MCF 10A (cell line): ENCODE measurements around the gene ANP32A. TPM values are rescaled to one million over a fixed set of nuclear protein-coding genes. Genes with fewer than 3 reads are reported as not detected.
A peak's percentile ranks its signal among the peaks of the same experiment; 100 is the strongest.

Experiments used
- BruUV-seq: library from RNA; stranded (reverse); fragments of 400-500 nt; replicated peaks from 2 replicates; lab custom pipeline; 2021; lab: Mats Ljungman, UMichigan
- CTCF ChIA-PET: fragments of 300-600 bp; sonication (Branson Sonifier 250); formaldehyde crosslinking; extraction: SDS; loops from one replicate; lab custom pipeline; 2021; ENCODE audit warnings: antibody characterized with exemption, inconsistent platforms; lab: Yijun Ruan, JAX
- POLR2A ChIA-PET: fragments of 300-600, 350-650 bp; sonication (Branson Sonifier 250); formaldehyde crosslinking; extraction: SDS; loops from one replicate; lab custom pipeline; 2020; ENCODE audit warnings: antibody characterized with exemption, inconsistent platforms; lab: Yijun Ruan, JAX
- DNase-seq: peaks from one replicate; pipeline ENCODE4 v3.0.0-alpha.2; 2018; ENCODE audit not compliant: unreplicated experiment
- H3K27ac Mint-ChIP-seq: one replicate; pipeline ENCODE4 v1.8.0; 2022; ENCODE audit warnings: mild to moderate bottlenecking, low read depth, mixed read lengths; ENCODE audit not compliant: unreplicated experiment
- H3K27me3 Mint-ChIP-seq: one replicate; pipeline ENCODE4 v1.8.0; 2022; ENCODE audit warnings: mixed read lengths; ENCODE audit not compliant: insufficient read depth, unreplicated experiment
- H3K36me3 Mint-ChIP-seq: one replicate; pipeline ENCODE4 v1.8.0; 2022; ENCODE audit warnings: mild to moderate bottlenecking, moderate library complexity, mixed read lengths; ENCODE audit not compliant: insufficient read depth, unreplicated experiment
- H3K4me1 Mint-ChIP-seq: one replicate; pipeline ENCODE4 v1.8.0; 2022; ENCODE audit warnings: mixed read lengths; ENCODE audit not compliant: insufficient read depth, unreplicated experiment
- H3K4me3 Mint-ChIP-seq: one replicate; pipeline ENCODE4 v1.8.0; 2022; ENCODE audit warnings: mild to moderate bottlenecking, moderate library complexity, mixed read lengths; ENCODE audit not compliant: unreplicated experiment
- H3K9me3 Mint-ChIP-seq: one replicate; pipeline ENCODE4 v1.8.0; 2022; ENCODE audit warnings: mixed read lengths; ENCODE audit not compliant: unreplicated experiment
- CTCF ChIP-seq: fragments of 200-600 bp; IDR thresholded peaks from one replicate; pipeline ENCODE4 v1.8.0; 2022; ENCODE audit warnings: antibody characterized with exemption, mild to moderate bottlenecking; ENCODE audit not compliant: unreplicated experiment
- intact Hi-C: fragments of 100-400 bp; cut with micrococcal nuclease; formaldehyde crosslinking; loops from 2 replicates; pipeline ENCODE4 v1.14.1; 2022
- total RNA-seq: library from RNA; stranded (reverse); gene quantifications from 2 replicates; pipeline ENCODE4 v1.2.3, GENCODE V29; 2022

Gene ANP32A
- total RNA-seq, 1 experiment from 2014 or later, result 150 TPM

DNA sequence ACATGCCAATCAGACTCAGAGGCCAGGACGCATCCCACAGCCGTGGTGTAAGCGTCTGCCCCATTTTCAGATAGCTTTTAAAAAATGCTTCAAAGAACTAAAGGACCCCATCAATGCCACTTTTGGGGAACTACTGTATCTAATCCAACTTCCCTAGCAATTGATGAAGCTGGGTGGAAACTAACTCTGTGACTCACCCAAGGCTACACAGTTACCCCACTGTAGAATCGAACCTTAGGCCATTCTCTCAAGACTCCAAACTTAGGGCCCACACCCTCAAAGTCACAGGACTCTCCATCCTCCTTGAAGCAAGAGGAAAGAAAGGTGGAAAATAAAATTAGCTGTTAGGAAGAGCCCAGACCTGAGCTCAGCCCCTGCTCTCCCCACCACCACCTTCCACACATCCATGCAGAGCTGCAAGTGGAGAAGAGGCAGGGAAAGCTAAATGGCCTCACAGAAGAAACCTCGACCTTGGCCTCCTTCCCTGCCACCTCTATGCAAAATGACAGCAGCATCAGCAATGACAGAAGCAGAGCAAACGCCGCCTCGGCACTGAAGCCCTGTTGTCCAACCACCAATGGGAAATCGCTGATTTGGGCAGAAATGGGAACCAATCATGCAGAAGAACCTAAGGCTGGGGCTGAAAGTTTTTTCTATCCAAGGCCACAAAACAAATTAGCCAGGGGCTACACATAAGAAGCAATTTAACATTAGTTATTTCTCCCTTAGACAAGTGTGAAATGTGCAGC lies 22.2 kb downstream of the ANP32A start:
- Mint-ChIP-seq H3K27ac (no peak overlapping the region), H3K4me1 (peaks cover 42% of the 10 kb centered on the region), H3K9me3 (no peaks in the 10 kb centered on the region), H3K36me3 (peaks cover 12% of the 10 kb centered on the region), H3K27me3 (no peaks in the 10 kb centered on the region), H3K4me3 (no peak overlapping the region)
- POLR2A ChIA-PET, result interaction anchor here (0.6 to 1.7 kb wide), 3 partner anchors 13 to 1272 kb away, joined by 3 to 4 read pairs (median 4); no protein-coding TSS in a partner anchor
- CTCF ChIA-PET, result interaction anchor here (0.5 kb wide), 2 partner anchors 35 to 172 kb away, joined by 5 to 6 read pairs; no protein-coding TSS in a partner anchor
- DNase-seq, result no peak
- no TSS peak for BruUV-seq
- intact Hi-C loops, result no loop called here
- no peak for TF ChIP-seq CTCF

DNA sequence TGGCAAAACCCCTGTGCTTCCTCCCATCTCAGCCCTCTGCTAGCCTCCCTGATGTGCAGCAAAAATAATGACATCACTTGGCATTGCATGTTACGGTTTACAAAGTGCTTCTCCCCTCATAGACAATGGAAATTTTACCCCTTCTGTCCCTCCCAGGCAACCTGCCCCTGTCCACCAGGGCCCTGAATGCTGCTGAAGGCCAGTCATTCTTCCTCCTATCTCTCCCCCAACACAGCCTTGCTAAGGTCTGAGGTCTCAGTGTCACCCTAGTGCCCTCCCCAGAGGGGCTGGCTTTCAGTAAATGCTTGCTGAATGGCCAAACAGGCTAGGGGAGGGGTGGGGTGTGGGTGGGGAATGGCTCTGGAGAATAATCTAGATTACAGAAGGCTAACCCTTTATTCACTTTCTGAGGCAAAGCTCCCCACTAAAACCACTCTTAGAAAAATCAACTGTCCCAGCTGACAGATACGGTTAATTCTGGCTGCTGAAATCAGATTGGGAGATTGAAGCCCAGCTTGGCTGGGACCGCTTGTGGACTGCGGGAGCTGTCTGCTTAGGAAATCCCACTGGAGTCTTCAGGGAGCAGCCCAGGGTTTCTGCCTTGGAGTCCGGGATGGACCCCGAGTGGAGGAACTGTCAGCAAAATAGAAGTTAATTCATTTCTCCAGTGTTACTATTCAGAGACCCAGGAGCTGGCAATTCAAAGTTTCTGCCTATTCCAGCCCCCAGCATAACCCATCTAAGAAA lies 22.9 kb downstream of the ANP32A start:
- Mint-ChIP-seq H3K9me3 (no peaks in the 10 kb centered on the region), H3K36me3 (peaks cover 16% of the 10 kb centered on the region), H3K27ac (peak overlapping the region; percentile 57), H3K27me3 (no peaks in the 10 kb centered on the region), H3K4me3 (no peak overlapping the region), H3K4me1 (peaks cover 50% of the 10 kb centered on the region)
- TF ChIP-seq CTCF, result no peak
- DNase-seq, result no peak
- ChIA-PET CTCF (interaction anchor here (0.5 to 1.3 kb wide), 2 partner anchors 10 to 35 kb away, joined by 3 to 5 read pairs; no protein-coding TSS in a partner anchor), POLR2A (interaction anchor here (0.6 to 1.7 kb wide), 2 partner anchors 14 to 238 kb away, joined by 4 read pairs; no protein-coding TSS in a partner anchor)
- intact Hi-C loops, result no loop called here
- no TSS peak for BruUV-seq

DNA sequence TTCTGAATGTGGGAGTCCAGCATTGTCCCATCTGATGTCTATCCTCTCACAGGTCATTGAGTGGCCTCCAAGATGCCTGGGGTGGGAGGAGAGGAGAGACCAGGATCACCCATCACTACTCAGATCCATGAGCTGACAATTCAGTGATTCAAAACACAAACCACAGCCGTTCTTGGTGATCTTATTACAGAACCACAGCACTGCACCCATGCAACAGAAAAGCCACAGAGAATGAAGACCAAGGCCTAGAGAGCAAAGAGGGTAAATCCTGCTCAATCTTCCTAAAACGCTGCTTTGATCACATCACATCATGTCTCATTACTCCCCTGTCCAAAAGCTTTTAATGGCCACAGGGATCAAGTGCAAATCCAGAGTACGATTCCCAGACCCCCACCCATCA lies 23.5 kb downstream of the ANP32A start:
- Mint-ChIP-seq H3K4me3 (no peak overlapping the region), H3K27me3 (no peaks in the 10 kb centered on the region), H3K9me3 (no peaks in the 10 kb centered on the region), H3K4me1 (peaks cover 47% of the 10 kb centered on the region), H3K36me3 (peaks cover 22% of the 10 kb centered on the region), H3K27ac (peak overlapping the region; percentile 57)
- TF ChIP-seq CTCF, result no peak
- no TSS peak for BruUV-seq
- no peak for DNase-seq
- ChIA-PET CTCF (interaction anchor here (1.3 kb wide), 1 partner anchor 10 kb away, joined by 3 read pairs; no protein-coding TSS in a partner anchor), POLR2A (interaction anchor here (1.7 kb wide), 1 partner anchor 14 kb away, joined by 4 read pairs; no protein-coding TSS in a partner anchor)
- intact Hi-C loops, result no loop called here

- intact Hi-C loops, result no loop called here
- POLR2A ChIA-PET, result interaction anchor here (3.1 kb wide), 1 partner anchor 21 kb away, joined by 95 read pairs; no protein-coding TSS in a partner anchor
- H3K36me3 Mint-ChIP-seq, result peaks cover 20% of the 10 kb centered on the region
- H3K4me3 Mint-ChIP-seq, result no peak overlapping the region
- CTCF ChIA-PET, result interaction anchor here (0.6 to 1.3 kb wide), 2 partner anchors 11 to 87 kb away, joined by 3 read pairs; no protein-coding TSS in a partner anchor
- H3K27me3 Mint-ChIP-seq, result no peaks in the 10 kb centered on the region
- TF ChIP-seq CTCF, result no peak
- H3K27ac Mint-ChIP-seq, result no peak overlapping the region
- peaks cover 41% of the 10 kb centered on the region for H3K4me1 Mint-ChIP-seq
- DNase-seq, result no peak
- BruUV-seq, result no TSS peak
- no peaks in the 10 kb centered on the region for H3K9me3 Mint-ChIP-seq
Measured at GRCh38 chr15:68796576-68796975, 24.1 kb downstream of the ANP32A start.
